ENCODE data around the gene IPCEF1. TPM values are rescaled to one million over a fixed set of nuclear protein-coding genes. Genes with fewer than 3 reads are reported as not detected.

Gene IPCEF1
- total RNA-seq, 1 donor from 2014 or later: 18.8 TPM

GRCh38 chr6:154227862-154228520 is 128.6 kb downstream of the IPCEF1 start:
- peaks cover 5% of the 10 kb centered on the region for H3K36me3 Mint-ChIP-seq (ENCODE audit: low read depth, unreplicated experiment)
- no peak for DNase-seq (ENCODE audit: low spot score)
- H3K27ac Mint-ChIP-seq (ENCODE audit: unreplicated experiment): no peak overlapping the region
- TF ChIP-seq CTCF (IDR thresholded peaks at IDR 0.05; ENCODE audit: unreplicated experiment): no peak
- H3K9me3 Mint-ChIP-seq (ENCODE audit: unreplicated experiment): no peaks in the 10 kb centered on the region
- no peak overlapping the region for H3K4me3 Mint-ChIP-seq (ENCODE audit: unreplicated experiment)
- H3K4me1 Mint-ChIP-seq (ENCODE audit: unreplicated experiment): peaks cover 18% of the 10 kb centered on the region
- peaks cover 3% of the 10 kb centered on the region for H3K27me3 Mint-ChIP-seq (ENCODE audit: unreplicated experiment)

GRCh38 chr6:154226461-154226860 is 130.1 kb downstream of the IPCEF1 start:
- DNase-seq (ENCODE audit: low spot score): no peak
- Mint-ChIP-seq H3K36me3 (ENCODE audit: low read depth, unreplicated experiment) (peaks cover 5% of the 10 kb centered on the region), H3K27me3 (ENCODE audit: unreplicated experiment) (peaks cover 3% of the 10 kb centered on the region), H3K9me3 (ENCODE audit: unreplicated experiment) (no peaks in the 10 kb centered on the region), H3K4me1 (ENCODE audit: unreplicated experiment) (peaks cover 13% of the 10 kb centered on the region), H3K4me3 (ENCODE audit: unreplicated experiment) (peak overlapping the region; percentile 42), H3K27ac (ENCODE audit: unreplicated experiment) (no peak overlapping the region)
- no peak for TF ChIP-seq CTCF (IDR thresholded peaks at IDR 0.05; ENCODE audit: unreplicated experiment)

- TF ChIP-seq CTCF (IDR thresholded peaks at IDR 0.05; ENCODE audit: unreplicated experiment): no peak
- no peak for DNase-seq (ENCODE audit: low spot score)
- Mint-ChIP-seq H3K9me3 (ENCODE audit: unreplicated experiment) (no peaks in the 10 kb centered on the region), H3K27me3 (ENCODE audit: unreplicated experiment) (peaks cover 3% of the 10 kb centered on the region), H3K36me3 (ENCODE audit: low read depth, unreplicated experiment) (peaks cover 19% of the 10 kb centered on the region), H3K4me3 (ENCODE audit: unreplicated experiment) (no peak overlapping the region), H3K4me1 (ENCODE audit: unreplicated experiment) (peaks cover 17% of the 10 kb centered on the region), H3K27ac (ENCODE audit: unreplicated experiment) (no peak overlapping the region)
These were observed 133.3 kb downstream of the IPCEF1 start for GRCh38 chr6:154223296-154223695.

GRCh38 chr6:154222716-154223115 is 133.9 kb downstream of the IPCEF1 start:
- H3K36me3 Mint-ChIP-seq (ENCODE audit: low read depth, unreplicated experiment): peaks cover 19% of the 10 kb centered on the region
- DNase-seq (ENCODE audit: low spot score): no peak
- no peak overlapping the region for H3K4me3 Mint-ChIP-seq (ENCODE audit: unreplicated experiment)
- H3K27ac Mint-ChIP-seq (ENCODE audit: unreplicated experiment): no peak overlapping the region
- H3K4me1 Mint-ChIP-seq (ENCODE audit: unreplicated experiment): peaks cover 22% of the 10 kb centered on the region
- no peak for TF ChIP-seq CTCF (IDR thresholded peaks at IDR 0.05; ENCODE audit: unreplicated experiment)
- H3K27me3 Mint-ChIP-seq (ENCODE audit: unreplicated experiment): peaks cover 3% of the 10 kb centered on the region
- no peaks in the 10 kb centered on the region for H3K9me3 Mint-ChIP-seq (ENCODE audit: unreplicated experiment)

GRCh38 chr6:154219250-154219649 is 137.4 kb downstream of the IPCEF1 start:
- Mint-ChIP-seq H3K4me3 (ENCODE audit: unreplicated experiment) (no peak overlapping the region), H3K27me3 (ENCODE audit: unreplicated experiment) (no peaks in the 10 kb centered on the region), H3K36me3 (ENCODE audit: low read depth, unreplicated experiment) (peaks cover 14% of the 10 kb centered on the region), H3K27ac (ENCODE audit: unreplicated experiment) (no peak overlapping the region), H3K4me1 (ENCODE audit: unreplicated experiment) (peaks cover 22% of the 10 kb centered on the region), H3K9me3 (ENCODE audit: unreplicated experiment) (no peaks in the 10 kb centered on the region)
- DNase-seq (ENCODE audit: low spot score): no peak
- no peak for TF ChIP-seq CTCF (IDR thresholded peaks at IDR 0.05; ENCODE audit: unreplicated experiment)
